Suppressor macrophage (primary cell): ENCODE results near the gene OAF.
A peak's percentile ranks its signal among the peaks of the same experiment; 100 is the strongest.

Experiments used
- DNase-seq, 4 experiments: peaks; one replicate each; pipeline ENCODE4 v3.0.0-alpha.2; 2020 to 2022

Gene OAF

DNA sequence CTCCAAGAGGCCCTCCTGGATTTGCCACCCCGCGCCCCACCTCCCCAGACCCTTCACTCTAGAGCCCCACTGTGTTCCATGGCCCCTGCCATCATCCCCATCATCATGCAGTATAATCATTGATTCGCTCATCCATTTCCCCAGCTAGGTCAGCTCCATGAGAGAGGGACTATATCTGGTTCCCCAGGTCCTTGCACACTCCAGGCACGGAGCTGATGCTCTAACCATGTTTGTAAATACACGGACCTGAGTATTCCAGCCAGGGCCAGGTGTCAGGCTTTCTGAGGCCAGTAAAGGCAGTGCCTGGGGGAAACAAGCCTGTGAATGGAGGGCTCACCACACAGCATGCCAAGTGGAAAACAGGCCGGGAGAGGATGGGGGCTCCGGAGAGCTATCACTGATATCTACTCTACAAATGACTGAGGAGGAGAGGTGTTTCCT is 27.1 kb upstream of the OAF start:
- DNase-seq, result no peak

DNA sequence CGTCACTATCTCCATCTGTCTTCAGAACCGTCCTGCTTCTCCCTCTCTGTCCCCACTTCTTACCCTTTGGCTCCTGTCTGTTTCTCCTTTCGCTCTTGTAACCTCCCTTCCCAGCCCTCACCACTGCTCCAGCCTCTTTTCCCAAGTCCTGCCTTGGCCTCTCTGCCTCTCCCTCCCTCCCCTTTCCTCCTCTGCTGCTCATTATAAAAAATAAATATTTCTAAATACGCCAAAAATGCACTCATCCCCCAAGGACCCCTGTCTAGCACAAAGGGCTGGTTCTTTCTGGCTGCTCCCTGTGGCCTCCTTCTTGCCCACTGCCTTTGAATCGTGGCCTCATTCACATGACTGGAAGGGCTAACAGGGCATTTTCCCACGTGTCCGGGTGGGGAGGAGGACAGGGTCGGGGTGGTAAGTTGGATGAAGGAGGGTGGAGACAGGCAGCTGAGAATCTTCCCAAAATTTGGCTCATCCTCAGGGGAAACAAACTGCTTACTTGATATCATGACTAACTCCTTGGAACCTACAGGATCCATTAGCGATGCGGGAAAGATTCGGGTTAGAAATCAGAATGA is 26.4 kb upstream of the OAF start:
- DNase-seq, result no peak

DNA sequence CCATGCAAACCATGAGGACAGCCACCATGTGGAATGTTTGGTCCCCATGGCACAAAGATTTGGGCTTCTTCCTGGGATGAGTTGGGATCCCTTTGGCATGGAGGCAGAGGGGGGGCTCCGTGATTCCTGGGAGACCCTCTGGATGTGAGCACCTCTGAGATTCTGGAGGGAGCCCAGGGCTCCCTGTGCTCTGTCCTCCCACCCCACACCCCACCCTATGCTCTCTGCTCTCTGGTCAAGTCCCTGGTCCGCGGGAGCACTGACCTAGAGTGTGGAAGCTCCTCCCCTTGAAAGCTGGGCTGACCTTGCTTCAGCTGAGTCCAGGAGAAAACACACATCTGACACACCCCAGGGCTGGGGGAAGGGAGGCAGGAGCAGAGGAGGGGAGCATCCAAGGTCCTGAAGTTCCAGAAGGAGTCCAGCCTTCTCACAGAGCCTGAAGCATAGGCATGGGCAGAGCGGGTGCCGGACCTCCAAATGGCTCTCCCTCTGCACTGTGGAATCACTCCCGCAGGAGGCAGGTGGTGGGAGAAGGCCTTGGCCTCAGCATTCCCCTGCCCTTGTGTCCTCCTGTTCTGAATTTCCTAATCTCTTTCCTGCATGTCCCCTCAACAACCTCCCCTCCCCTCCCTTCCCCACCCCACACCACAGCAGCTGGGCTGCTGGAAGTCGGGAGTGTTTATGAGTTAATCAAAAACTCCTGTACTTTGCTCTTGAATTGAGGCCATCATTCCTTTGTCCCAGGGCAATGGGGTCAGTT is 25.7 kb upstream of the OAF start:
- DNase-seq, result no peak

DNA sequence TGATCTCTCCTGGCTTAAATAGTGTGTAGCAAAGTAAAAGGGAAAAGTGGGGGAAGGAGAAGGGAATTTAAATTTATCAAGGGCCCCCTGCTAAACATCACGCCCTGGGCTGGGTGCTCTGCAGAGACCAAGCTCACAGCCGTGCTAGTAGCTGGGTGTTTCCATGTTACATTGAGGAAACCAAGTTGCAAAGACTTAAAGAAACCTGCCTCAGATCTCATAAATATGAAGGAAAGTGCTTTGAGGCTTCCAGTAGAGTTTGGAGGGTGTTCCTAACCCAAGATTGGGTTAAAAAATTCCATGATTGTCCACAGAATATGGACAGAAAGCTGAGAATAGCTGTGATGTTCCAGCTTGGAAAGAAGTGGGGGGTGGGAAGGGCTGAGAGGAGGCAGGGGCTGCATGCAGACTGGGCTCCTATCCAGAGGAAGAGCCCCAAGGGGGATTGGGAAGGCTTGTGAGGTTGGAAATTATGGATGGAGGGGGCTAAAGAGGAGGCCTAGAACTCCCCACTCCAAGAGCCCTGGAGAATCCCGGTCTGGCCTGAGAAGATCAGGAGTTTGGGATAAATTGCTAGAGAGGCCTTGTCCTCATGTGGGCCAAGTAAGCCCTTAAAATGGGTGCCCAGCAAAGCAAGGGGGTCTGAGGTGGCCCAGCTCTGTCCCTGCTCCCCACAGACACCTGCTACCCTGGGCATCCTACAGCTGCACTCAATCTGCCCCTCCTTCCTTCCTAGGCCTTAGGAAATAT is 25.0 kb upstream of the OAF start:
- DNase-seq, result no peak

DNA sequence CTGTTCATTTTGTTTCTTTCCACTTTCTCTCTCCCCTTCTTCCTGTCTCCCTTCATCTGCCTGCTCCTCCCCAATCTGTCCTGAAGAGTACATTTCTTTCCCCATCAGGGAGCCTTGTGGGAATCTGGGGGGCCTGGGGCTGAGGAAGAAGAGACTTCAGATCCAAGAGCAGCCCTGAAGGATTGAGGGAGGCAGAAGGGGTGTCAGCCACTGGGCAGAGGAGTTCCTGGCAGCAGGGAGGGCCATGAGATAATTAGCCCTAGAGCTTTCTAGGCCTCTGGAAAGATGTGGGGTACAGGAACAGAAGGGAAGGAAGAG is 24.4 kb upstream of the OAF start:
- DNase-seq, result no peak

DNA sequence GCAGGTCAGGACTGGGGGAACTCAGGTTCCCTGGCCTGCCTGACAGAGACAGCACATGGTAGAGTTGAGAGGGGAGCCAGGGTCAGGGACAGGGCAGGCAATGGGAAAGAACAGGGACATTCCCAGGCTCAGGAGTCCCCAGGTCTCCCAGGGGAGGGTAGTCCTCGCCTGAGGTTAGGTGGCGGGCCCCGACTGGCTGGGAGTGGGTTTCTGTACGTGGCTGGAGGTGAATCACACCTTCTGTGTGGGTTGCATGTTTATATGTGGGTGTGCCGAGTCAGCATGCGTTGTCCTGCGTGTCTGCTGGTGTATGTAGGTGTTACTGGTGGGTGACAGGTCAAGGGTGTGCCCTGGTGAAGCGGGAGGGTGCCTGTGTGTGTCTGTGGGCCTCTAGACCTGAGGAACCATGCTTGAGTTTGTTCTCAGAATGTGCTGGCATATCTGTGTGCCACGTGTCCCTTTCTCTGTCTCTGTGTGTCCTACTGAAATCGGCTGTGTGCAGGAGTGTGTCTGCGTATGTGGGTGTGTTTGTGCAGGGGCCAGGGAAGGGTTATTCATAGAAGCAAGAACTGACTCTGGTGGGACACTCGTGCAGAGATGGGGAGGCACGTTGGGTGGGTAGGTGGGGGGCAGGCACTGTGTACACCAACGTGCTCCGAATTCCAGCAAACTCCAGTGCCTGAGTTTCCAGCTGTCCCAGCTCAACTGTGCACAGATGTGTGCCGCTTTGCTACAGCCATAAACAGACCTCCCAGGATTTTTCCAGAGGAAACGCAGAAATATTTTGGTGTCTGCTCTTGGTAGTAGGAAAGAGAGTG is 23.8 kb upstream of the OAF start:
- peak in 1 of 4 experiments; percentile 9 for DNase-seq

DNA sequence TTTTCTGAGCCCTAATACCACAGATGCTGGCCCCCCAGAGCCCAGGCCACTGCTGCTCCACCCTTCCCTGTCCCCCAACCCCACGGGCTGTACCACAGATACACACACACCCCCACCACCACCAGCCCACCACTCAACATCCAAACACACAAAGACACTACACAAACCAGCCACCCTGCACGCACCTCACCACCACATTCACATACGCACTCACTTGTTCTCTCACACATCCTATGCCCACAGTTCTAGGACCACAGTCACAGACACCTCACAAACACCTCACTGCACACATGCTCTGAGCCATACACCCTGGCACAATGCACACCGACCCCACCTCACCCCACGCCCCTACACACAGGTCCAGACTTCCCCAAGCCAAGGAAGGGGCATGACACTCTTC is 22.5 kb upstream of the OAF start:
- DNase-seq, result no peak

DNA sequence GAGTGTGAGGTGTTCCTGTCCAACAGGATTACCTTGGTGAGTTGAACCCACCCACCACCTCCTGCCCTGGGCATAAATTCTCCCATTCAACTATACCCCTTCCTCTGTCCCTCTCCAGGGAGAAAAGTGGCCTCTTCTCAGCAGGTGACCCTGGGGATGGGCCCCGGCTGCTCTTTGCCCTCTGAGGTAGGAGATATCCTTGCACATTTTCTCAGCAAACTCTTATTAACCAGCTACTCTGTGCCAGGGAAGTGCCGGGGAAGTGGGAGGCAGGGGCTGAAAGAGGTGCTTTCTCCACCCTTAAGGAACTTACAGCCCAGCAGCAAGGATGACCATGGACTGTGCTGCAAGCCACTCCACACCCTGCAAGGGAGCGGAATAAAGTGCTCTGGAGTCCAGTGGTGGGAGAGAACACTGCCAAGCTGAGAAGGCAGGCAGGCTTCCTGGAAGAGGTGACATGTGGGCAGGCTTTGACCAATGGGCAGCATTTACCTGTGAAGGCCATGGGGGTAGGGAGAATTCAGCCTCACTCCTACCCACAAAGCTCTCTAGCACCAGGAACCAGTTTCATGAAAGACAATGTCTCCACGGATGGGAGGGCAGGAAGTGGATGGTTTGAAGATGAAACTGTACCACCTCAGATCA is 21.9 kb upstream of the OAF start:
- no peak for DNase-seq

DNA sequence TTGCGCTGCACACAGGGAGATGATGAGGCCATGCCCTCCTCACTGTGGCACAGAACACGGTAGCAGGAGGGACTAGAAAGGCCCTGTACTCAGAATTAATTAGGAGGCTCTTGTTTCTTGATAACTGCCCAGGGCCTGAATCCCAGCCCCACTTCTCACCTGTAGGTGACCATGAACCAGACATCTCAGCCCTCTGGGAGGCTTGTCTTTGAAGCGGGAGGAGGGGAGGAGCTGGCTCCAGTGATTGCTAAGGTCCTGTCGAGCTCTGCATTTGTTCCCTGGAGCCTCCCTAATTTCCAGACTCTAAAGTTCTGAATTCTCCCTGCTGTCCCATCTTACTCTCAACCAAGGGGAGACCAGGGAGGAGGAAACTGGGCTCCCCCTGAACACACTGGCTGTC is 19.8 kb upstream of the OAF start:
- no peak for DNase-seq

DNA sequence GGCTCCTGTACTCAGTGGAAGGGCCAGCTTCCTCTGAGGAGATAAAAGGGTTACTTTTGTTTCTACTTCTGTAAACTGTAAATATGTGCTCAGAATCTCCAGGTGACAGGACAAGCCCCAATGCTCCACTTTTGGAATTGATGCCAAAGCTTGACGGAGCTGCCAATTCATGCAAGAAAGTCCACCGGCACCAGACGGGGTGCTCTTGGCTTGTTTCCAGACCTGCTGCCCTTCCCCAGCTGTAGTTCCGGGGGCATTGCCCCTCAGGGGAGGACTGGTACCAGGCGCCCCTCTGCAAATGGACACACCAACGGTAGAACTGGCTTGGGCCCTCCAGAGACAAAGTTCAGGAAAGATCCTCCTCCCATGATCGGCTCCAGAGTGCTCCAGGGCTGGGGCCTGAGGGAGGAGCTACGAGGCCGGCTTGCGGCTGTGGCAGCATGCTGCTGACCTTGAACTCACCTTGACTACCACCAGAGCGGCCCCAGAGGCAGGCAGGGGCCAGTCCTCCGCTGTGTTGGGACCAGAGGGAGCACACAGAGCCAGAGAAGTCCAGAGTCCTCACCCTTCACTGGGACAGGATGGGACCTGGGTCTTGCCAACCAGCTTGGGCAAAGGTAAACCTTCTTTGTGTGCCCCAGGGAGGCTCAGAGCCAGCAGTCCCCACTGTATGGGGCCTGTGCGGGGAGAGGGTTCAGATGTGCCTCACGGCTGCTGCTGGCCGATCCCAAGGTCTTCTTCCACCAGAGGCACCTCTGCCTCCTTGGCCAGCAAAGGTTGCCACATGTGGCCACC is 17.8 kb upstream of the OAF start:
- no peak for DNase-seq

DNA sequence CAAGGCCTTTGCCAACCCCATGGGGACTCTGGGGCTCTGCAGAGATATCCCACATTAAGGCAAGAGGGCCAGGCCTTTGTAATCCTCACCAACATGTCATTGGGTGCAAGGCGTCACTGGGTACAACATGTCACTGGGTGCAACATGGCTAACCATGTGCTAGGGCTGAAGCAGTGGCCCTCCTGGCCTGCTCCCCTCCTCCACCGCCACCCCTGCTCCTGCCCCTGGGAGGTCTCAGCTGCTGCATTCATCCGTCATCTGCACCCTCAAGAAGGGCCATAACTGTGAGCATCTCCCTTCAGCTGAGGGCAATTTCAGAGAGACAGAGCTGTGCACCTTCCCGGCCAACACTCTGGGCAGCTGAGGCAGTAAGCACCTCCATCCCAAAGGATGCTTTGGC is 16.7 kb upstream of the OAF start:
- DNase-seq, result no peak

DNA sequence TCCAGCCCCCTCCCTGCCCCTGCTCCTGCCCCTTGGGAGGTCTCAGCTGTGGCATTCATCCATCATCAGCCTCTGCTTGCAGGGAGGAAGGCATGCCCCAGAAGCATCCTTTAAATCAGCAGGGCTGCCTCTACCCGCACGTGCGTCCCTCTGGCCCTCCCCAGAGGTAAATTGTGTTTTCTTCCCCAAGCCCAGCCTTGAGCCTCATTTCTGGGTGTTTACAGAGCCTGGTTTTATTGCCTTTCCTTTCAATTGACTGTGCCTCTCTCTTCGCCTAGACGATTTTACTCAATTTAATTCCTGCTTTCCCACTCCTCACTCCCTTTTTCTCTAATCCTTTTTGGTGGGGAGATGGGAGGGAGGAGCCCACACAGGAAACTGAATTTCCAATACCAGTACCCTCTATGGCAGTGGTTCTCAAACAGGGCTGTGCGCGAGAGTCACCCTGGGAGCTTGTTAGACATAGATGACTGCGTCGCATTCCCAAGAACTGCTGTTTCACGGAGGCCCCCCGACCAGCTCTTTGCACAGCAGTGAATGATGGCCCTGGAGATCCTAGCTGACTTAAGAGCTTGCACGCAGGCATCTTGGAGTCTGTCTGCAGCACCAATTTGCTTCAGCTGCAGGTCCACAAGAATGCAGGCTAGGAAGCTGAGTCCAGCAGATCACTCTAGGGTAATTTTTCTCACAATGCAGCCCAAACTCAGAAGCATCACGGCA is 15.1 kb upstream of the OAF start:
- DNase-seq, result no peak

DNA sequence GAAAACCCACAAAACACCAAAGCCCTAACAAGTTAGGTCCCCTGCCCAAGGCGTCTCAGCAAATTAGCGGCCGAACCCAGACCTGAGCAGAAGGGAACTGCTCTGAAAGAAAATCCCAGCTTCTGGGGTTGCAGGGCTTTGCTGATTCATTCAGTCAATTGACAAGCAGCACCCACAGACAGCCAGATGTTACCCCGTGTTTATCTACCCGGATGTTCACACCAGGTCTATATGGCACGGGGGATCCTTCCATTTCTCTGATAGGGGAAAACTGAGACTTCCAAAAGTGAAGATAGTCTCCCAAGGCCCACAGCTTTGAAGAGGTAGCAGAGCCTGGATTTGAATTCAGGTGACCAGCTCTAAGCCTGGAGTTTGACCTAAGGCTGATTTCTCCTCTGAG is 14.0 kb upstream of the OAF start:
- DNase-seq, result no peak

DNA sequence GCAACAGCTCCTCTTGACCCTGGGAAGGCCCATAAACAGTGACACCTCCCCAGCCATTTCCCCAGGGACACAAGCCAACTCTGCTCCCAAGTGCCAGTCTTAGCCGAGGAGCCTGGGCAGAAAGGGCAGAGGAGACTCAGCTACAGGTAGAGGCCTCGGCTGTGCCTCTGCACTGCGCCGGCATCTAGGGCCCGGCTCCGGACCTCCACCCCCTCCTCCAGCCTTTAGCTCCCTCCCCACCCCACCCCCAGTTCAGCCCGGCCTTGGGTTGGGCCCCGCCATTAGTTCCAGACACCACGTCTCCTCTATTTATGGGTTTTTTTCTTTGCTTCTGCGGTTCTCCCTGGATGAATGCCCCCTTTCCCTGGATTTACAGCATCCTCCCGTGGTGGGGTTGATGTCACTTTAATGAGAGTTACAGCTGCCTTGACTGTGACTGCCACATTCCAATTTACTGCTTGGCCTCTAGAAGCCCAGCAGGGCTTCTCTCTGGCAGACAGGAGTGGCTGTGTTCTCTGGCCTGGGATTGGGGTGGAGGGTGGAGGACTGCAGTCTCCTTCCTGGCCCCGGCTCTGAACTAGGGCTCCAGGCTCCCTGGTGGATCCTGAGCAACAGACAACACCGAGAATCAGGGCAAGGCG is 13.5 kb upstream of the OAF start:
- no peak for DNase-seq

DNA sequence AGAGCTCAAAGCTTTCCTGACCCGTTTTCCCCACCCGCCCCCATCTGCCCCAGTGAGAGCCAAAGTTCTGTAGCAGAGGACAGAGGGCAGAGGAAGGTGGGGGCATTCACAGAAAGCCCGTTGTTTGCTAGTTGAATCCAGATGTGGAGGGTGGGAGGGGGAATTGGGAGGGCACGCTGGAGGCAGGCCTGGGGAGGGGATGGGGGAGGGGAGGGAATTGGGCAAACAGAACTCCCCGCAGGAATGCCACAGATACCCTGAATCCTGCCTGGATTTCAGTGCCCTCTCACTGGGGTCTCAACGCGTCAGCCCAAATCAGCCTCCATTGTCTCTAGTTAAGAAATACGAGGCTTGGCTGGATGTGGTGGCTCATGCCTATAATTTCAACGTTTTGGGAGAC is 12.9 kb upstream of the OAF start:
- DNase-seq, result no peak

DNA sequence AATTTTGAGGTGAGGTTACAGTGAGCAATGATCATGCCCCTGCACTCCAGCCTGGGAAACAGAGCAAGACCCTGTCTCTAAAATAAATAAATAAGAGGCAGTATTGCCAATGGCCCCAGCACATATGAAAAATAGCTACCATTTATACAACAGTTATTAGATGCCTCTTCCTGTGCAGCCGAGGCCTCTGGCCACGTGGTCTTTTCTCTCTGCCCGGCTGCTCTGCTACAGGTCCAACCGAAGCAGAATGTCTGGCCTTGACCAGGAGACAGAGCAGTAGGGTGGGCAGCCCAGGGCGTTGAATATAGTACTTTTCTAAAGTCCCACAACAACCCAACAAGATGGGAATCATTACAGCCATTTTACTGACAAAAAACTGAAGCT is 12.4 kb upstream of the OAF start:
- no peak for DNase-seq

DNA sequence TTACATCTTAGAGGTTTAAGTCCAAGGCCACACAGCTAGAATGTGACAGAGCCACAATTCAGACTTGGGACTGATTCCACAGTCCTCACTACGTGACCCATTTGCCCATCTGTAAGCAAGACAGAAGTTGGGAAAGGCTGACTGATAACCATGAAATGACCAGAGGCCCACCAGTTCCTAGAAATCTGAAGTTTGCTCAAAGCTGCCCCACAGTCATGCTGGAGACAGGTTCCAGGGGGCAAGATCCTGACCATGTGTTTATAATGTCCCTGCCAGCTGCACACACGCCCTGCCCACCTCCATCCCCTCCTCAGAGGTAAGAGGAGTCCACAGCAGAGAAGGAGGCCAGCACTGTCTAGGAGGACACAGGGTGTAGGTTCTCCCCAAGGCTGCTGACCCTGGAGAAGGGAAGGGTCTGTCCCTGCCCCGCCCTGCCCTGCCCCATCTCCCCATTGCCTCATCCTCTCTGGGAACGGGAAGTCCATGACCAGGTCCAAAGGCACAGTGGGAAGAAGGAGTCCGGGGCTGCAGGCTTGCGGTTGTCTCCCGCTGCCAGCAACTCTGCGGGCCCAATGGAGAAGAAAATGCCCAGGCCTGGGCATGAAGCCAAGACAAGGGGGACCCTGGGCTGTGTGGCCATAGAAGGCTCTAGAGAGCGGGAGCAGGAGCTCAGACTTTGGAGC is 11.9 kb upstream of the OAF start:
- no peak for DNase-seq

DNA sequence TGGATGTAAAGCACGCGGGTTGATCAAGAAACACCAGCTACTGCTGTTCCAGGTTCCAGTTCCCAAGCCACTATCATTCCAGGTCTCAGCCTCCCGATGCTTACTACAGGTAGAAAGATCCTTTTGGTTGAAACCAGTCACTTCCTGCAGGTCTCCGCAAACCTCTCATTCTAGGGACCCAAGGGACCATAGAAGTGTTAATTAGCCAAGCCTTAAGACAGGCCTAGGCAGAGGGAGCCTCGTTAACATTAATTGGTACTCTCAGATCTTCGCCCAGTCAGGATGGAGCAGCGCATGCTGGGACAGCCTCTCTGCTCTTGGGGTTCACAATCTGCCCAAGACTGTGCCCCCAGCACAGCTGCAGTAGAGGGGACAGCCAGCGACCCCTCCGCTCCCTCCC is 11.2 kb upstream of the OAF start:
- DNase-seq, result no peak

DNA sequence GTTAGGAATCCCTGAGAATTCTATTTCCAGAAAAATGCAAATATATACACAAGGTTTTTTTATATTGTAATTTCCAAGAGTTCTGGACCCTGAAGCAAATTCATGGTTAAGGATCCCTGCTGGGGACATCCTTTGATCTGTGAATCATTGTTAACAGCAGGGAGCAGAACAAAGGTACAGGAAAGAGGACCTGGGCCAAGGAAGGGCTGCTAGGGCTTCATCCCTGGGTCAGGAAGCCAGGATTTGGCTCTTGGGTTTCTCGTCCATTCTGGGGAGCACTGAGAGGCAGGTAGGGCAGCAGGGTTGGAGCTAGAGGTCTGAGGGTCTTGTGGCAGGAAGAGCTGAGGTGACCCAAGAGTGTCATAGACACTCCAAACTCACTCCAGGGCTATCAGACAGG is 10.2 kb upstream of the OAF start:
- no peak for DNase-seq

DNA sequence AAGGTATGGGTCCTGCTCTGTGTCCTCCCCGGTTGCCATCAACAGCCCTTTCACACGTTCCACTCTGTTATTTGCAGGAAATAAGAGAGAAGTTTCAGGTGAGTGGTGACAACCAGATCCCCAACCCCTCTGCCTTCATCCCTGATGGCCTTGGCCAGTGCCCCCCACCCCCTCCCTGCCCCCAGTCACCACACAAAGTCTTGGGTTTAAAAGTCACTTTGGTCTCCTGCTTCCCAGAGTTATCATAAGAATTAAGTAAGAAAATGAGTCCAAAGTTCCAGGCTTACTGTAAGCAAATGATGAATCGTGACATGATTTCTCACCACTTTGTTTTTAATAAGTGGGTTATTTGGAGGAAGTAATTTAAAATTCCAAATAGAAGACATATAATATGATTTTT is 9.2 kb upstream of the OAF start:
- no peak for DNase-seq
